ENCODE results near the gene SIRPB1.

DNA sequence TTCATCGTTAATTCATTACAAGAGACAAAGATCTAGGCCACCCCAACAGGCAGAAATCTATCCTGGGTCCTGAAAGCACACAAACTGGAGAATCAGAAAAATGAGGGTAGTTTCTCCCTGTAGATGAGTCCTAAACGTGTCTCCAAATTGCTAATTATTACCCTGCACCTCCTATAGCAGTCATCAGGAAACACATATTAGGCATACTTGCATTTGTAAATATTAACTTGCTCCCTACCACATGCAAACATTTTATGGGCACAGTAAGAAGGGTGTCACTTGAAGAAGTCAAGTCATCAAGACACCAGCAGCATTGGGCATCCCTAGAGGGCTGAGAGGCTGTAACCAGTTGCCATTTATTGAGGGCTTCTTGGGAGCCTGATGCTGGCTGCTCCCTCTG lies 17.9 kb upstream of the SIRPB1 start:
- TF ChIP-seq, protein P1, sequence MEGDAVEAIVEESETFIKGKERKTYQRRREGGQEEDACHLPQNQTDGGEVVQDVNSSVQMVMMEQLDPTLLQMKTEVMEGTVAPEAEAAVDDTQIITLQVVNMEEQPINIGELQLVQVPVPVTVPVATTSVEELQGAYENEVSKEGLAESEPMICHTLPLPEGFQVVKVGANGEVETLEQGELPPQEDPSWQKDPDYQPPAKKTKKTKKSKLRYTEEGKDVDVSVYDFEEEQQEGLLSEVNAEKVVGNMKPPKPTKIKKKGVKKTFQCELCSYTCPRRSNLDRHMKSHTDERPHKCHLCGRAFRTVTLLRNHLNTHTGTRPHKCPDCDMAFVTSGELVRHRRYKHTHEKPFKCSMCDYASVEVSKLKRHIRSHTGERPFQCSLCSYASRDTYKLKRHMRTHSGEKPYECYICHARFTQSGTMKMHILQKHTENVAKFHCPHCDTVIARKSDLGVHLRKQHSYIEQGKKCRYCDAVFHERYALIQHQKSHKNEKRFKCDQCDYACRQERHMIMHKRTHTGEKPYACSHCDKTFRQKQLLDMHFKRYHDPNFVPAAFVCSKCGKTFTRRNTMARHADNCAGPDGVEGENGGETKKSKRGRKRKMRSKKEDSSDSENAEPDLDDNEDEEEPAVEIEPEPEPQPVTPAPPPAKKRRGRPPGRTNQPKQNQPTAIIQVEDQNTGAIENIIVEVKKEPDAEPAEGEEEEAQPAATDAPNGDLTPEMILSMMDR (IDR thresholded peaks at IDR 0.05), result no peak
- TF ChIP-seq POLR2A (IDR thresholded peaks at IDR 0.05), result no peak
